Mucosa of descending colon (tissue), 3 donors: ENCODE data around the gene LHX3. TPM values are rescaled to one million over a fixed set of nuclear protein-coding genes. Genes with fewer than 3 reads are reported as not detected.

Experiments
- ATAC-seq: fragments of 200-7000 bp; cut with Tn5 transposase; one replicate; pipeline ENCODE4 v1.9.1; 2020; ENCODE audit warnings: mild to moderate bottlenecking, moderate library complexity
- DNase-seq, 3 donors: peaks; one replicate each; pipeline ENCODE4 v3.0.0-alpha.2; 2020
- H3K36me3 ChIP-seq: fragments of 200-600 bp; one replicate; pipeline ENCODE4 v1.8.0; 2021; ENCODE audit warnings: low read depth, mild to moderate bottlenecking
- H3K4me1 ChIP-seq: fragments of 200-600 bp; one replicate; pipeline ENCODE4 v1.8.0; 2021; ENCODE audit warnings: low read depth, mild to moderate bottlenecking
- H3K4me3 ChIP-seq: fragments of 200-600 bp; one replicate; pipeline ENCODE4 v1.8.0; 2021; ENCODE audit warnings: mild to moderate bottlenecking
- H3K9me3 ChIP-seq: fragments of 200-600 bp; one replicate; pipeline ENCODE4 v1.8.0; 2021; ENCODE audit warnings: mild to moderate bottlenecking
- CTCF ChIP-seq: fragments of 200-600 bp; IDR thresholded peaks from one replicate; pipeline ENCODE4 v1.8.0; 2022; ENCODE audit warnings: antibody characterized with exemption, mild to moderate bottlenecking
- intact Hi-C, 2 donors: fragments of 100-400 bp; cut with DNase I in 1 of 2; cut with micrococcal nuclease in 1 of 2; formaldehyde crosslinking; loops; one replicate each; pipeline versions ENCODE4 v1.11.0 to v1.11.1; 2022; cut with DNase I, micrococcal nuclease
- total RNA-seq, 3 donors: library from RNA; stranded (reverse); fragmentation: NEBNext Ultra II Directional in 2 of 3; extraction: Animal tissue kit (Norgen Biotek cat#: 25700) in 2 of 3; gene quantifications; one replicate each; pipeline versions ENCODE4 v1.2.1 to v1.2.4, GENCODE V29; 2021 to 2023
- donor health status: DM: no; HTN: no; CAD: no; lungs with moderate emphysema.
- donor health status: DM: no; HTN: no; CAD: no.
- donor health status: DM: no; HTN: yes; CAD: no.

LHX3 gene
- total RNA-seq, 3 donors from 2014 or later: not detected

- H3K36me3 ChIP-seq: no peaks in the 10 kb centered on the region
- intact Hi-C loops: no loop called here
- DNase-seq: no peak
- no peak for TF ChIP-seq CTCF
- no peaks in the 10 kb centered on the region for H3K4me1 ChIP-seq
- ATAC-seq: no peak
- peaks cover 7% of the 10 kb centered on the region for H3K9me3 ChIP-seq
- H3K4me3 ChIP-seq: no peak overlapping the region
Observed at GRCh38 chr9:136216541-136217244, 11.8 kb upstream of the LHX3 start.

GRCh38 chr9:136213733-136214132, 8.8 kb upstream of the LHX3 start:
- Histone ChIP-seq H3K36me3 (no peaks in the 10 kb centered on the region), H3K9me3 (peaks cover 7% of the 10 kb centered on the region), H3K4me1 (no peaks in the 10 kb centered on the region), H3K4me3 (no peak overlapping the region)
- intact Hi-C loops: no loop called here
- no peak for ATAC-seq
- no peak for DNase-seq
- no peak for TF ChIP-seq CTCF

- Histone ChIP-seq H3K4me1 (no peaks in the 10 kb centered on the region), H3K9me3 (peaks cover 7% of the 10 kb centered on the region), H3K36me3 (no peaks in the 10 kb centered on the region), H3K4me3 (no peak overlapping the region)
- DNase-seq: no peak
- TF ChIP-seq CTCF: no peak
- intact Hi-C loops: no loop called here
- no peak for ATAC-seq
Observed at GRCh38 chr9:136212345-136212950, 7.5 kb upstream of the LHX3 start.

- no peak for ATAC-seq
- H3K9me3 ChIP-seq: peaks cover 7% of the 10 kb centered on the region
- H3K4me1 ChIP-seq: no peaks in the 10 kb centered on the region
- DNase-seq: no peak
- no peak for TF ChIP-seq CTCF
- no peak overlapping the region for H3K4me3 ChIP-seq
- no peaks in the 10 kb centered on the region for H3K36me3 ChIP-seq
- intact Hi-C loops: no loop called here
Observed at GRCh38 chr9:136211441-136212344, 6.8 kb upstream of the LHX3 start.

GRCh38 chr9:136211006-136211405, 6.1 kb upstream of the LHX3 start:
- Histone ChIP-seq H3K4me1 (no peaks in the 10 kb centered on the region), H3K4me3 (no peak overlapping the region), H3K9me3 (peaks cover 7% of the 10 kb centered on the region), H3K36me3 (no peaks in the 10 kb centered on the region)
- DNase-seq: no peak
- TF ChIP-seq CTCF: no peak
- no peak for ATAC-seq
- intact Hi-C loops: no loop called here
